HUES48 (cell line): ENCODE measurements around the gene TRIM23.

ENCODE experiments used
- H3K27ac ChIP-seq: one replicate; pipeline ENCODE4 v1.7.0; 2013; ENCODE audit warnings: low read depth, low read length, inconsistent platforms
- H3K27me3 ChIP-seq: 2 replicates; pipeline ENCODE4 v1.6.1; 2013; ENCODE audit warnings: mild to moderate bottlenecking, low read length; ENCODE audit not compliant: control insufficient read depth, insufficient read depth
- H3K36me3 ChIP-seq: 2 replicates; pipeline ENCODE4 v1.6.1; 2013; ENCODE audit warnings: low read length; ENCODE audit not compliant: control insufficient read depth, insufficient read depth
- H3K4me1 ChIP-seq: 2 replicates; pipeline ENCODE4 v1.6.1; 2013; ENCODE audit warnings: mild to moderate bottlenecking, low read length; ENCODE audit not compliant: control insufficient read depth, insufficient read depth
- H3K4me3 ChIP-seq: 2 replicates; pipeline ENCODE4 v1.5.1; 2013; ENCODE audit warnings: mild to moderate bottlenecking, low read depth, low read length
- H3K9ac ChIP-seq: 2 replicates; pipeline ENCODE4 v1.6.1; 2013; ENCODE audit warnings: mild to moderate bottlenecking, low read depth, low read length, moderate library complexity
- H3K9me3 ChIP-seq: 2 replicates; pipeline ENCODE4 v1.6.1; 2013; ENCODE audit warnings: low read length; ENCODE audit not compliant: control insufficient read depth, insufficient read depth

TRIM23 gene

DNA sequence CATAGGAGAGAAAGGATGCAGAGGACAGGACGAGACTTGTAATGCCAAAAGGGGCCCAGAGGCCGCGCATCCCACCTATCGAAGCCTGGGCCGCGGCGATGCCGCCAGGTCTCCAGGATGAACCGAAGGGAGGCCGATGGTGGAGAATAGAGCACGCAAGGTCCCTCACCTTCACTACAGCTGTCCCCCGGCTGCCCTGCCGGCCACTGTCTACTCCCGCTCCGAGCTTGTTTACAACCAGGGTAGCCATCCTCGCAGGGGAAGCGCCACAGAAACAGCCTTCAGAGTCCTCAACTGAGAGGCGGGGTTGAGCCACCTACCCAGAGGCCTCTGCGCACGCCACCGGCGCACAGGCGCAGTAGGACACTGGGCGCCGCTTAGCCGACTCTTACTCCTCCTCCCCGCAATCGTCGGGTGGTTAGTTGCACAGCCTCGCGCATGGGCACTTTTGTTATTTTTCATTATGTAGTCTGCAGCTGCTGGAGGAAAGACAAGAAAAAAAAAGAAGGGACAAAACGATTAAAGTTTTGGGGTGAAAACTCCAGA is at the start of gene TRIM23:
TRIM23 (minus strand) TSS at position 309 of the 546 bp plus-strand sequence; CDS start at position 250, 59 bp downstream.
- Histone ChIP-seq H3K36me3 (no peaks in the 10 kb centered on the region; the same call in 1 of the 2 replicates), H3K9me3 (no peaks in the 10 kb centered on the region), H3K9ac (peak within 1 kb of the TSS; percentile 83), H3K27me3 (no peaks in the 10 kb centered on the region), H3K4me3 (peak within 1 kb of the TSS; percentile 100), H3K27ac (peak within 1 kb of the TSS; percentile 90), H3K4me1 (peaks cover 8% of the 10 kb centered on the region; the same call in 1 of the 2 replicates)

DNA sequence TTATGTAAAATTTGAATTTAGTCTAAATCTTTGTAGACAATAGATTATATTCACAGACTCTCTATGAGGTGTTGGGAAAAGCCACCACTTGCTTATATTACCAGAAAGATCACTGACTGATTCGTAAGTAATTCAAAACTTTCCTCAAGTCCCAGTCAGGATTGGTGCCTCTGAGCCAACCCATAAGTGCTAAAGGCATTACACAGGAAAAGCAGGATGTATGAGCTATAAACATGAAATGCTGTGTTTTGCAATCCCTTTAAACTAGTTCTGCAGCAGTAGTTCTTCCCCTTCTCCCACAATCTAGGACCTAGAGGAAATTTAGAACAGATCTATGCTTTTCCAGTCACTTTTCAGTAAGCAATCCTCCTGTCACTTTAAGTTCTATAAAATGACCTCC is 48.7 kb upstream of the TRIM23 start:
- no peaks in the 10 kb centered on the region for H3K27me3 ChIP-seq
- H3K27ac ChIP-seq, result no peak overlapping the region
- peaks cover 50% of the 10 kb centered on the region for H3K36me3 ChIP-seq
- H3K4me3 ChIP-seq, result no peak overlapping the region
- H3K9ac ChIP-seq, result no peak overlapping the region
- H3K9me3 ChIP-seq, result no peaks in the 10 kb centered on the region
- H3K4me1 ChIP-seq, result no peaks in the 10 kb centered on the region

DNA sequence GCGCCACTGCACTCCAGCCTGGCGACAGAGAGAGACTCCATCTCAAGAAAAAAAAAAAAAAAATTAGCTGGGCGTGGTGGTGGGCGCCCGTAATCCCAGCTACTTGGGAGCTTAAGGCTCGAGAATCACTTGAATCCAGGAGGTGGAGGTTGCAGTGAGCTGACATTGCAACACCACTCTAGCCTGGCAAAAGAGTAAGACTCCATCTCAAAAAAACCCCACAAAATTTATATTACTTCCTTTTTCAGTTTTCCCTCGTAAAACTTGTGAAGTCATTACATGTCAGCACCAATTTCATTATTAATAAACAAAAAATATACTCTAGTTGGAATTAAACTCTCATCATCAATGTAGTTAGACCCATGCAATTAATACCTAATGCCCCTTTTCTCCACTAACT is 44.6 kb upstream of the TRIM23 start:
- H3K27ac ChIP-seq, result no peak overlapping the region
- no peaks in the 10 kb centered on the region for H3K9me3 ChIP-seq
- H3K9ac ChIP-seq, result no peak overlapping the region
- no peaks in the 10 kb centered on the region for H3K4me1 ChIP-seq
- H3K4me3 ChIP-seq, result no peak overlapping the region
- H3K36me3 ChIP-seq, result peaks cover 58% of the 10 kb centered on the region
- no peaks in the 10 kb centered on the region for H3K27me3 ChIP-seq

DNA sequence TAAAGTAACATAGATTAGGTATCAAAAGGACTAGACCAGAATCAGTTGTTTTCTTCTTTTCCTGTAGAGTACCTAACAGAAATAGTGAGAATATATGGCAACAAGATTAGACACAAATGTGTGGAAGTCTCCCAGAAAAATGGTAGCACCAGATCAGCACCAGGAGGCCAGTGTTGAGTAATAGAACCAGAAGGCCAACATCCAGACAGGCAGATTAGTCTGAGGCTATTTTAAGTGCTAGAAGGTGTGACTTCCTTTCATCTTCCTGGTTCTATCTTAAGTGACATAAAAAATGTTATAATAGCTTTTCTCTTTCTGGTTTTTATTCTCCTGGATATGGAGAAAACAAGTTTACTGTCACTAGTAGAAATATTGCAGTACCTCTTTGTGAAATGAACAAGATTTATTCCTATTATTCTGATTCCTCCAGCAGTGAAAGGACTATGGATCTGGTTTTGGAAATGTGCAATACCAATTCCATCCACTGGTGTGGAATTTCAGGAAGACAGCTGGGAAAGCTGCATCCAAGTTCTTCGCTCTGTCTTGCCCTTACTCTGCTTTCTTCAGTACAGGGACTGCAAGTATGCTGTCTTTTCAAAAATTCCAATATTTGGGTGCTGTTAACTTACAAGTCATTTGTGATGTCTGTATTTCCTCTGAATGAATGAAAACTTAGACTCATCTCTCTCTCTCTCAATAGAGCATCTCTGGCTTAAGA is 39.8 kb upstream of the TRIM23 start:
- Histone ChIP-seq H3K4me3 (no peak overlapping the region), H3K4me1 (no peaks in the 10 kb centered on the region), H3K27me3 (no peaks in the 10 kb centered on the region), H3K36me3 (peaks cover 53% of the 10 kb centered on the region), H3K9ac (no peak overlapping the region), H3K27ac (peak overlapping the region; percentile 44), H3K9me3 (no peaks in the 10 kb centered on the region)

DNA sequence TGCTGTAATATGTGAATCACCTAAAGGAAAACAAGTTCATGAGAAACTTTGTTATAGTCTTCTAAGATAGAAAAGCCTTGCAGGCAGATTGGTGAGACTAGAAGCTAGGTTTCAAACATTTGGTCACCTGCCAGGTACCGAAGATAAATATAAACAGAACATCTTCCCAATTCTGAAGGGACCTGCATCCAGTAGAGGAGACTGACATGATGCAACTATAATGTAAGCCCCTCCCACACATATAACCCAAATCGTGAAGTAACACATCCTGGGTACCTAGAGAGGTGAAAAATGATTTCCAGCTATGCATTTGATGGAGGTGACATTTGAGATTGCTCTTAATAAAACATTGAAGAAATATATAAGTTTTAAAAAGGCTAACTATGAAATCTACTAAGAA is 30.6 kb upstream of the TRIM23 start:
- H3K36me3 ChIP-seq, result peaks cover 20% of the 10 kb centered on the region
- no peak overlapping the region for H3K9ac ChIP-seq
- no peaks in the 10 kb centered on the region for H3K27me3 ChIP-seq
- no peaks in the 10 kb centered on the region for H3K9me3 ChIP-seq
- no peak overlapping the region for H3K27ac ChIP-seq
- no peaks in the 10 kb centered on the region for H3K4me1 ChIP-seq
- H3K4me3 ChIP-seq, result no peak overlapping the region

DNA sequence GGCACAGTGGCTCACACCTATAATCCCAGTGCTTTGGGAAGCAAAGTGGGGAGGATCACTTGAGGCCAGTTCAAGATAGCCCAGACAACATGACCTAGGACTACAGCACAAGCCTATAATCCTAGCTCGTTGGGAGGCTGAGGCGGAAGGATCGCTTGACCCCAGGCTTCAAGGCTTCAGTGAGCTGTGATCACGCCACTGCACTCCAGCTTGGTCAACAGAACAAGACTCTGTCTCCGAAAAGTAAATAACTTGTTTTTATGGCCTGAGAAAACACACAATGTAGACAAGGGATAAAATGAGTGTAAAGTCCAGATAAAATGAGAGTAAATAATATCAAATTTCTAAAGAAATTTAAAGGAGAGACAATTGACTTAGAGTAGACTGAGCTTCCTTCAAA is 27.0 kb upstream of the TRIM23 start:
- Histone ChIP-seq H3K36me3 (peaks cover 19% of the 10 kb centered on the region), H3K4me1 (peaks cover 16% of the 10 kb centered on the region), H3K27me3 (no peaks in the 10 kb centered on the region), H3K9me3 (no peaks in the 10 kb centered on the region), H3K27ac (no peak overlapping the region), H3K4me3 (no peak overlapping the region), H3K9ac (no peak overlapping the region)

DNA sequence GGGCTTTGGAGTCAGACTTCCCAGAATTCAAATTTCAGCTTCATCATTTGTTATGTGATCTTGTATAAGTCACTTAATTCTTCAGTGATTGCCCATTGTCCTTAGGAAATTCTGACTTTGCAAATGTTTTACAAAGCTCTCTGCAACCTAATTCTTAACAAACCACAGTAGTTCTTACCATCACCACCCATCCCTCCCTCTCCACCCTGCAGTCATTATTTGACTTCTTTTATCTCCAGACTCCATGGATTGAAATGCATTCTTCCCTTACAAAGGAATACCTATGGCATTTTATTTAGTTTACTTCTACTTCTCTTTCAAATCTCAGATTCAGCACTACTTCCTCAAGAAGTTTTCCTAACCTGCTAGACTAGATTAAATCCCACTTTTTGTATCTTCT is 23.8 kb upstream of the TRIM23 start:
- peak overlapping the region; percentile 78 for H3K27ac ChIP-seq
- H3K27me3 ChIP-seq, result no peaks in the 10 kb centered on the region
- H3K9me3 ChIP-seq, result no peaks in the 10 kb centered on the region
- 0 out of 2 replicates have a peak overlapping the region, but pooled peaks have one; percentile 5 for H3K9ac ChIP-seq
- H3K4me3 ChIP-seq, result peak overlapping the region; percentile 34; the same call in 1 of the 2 replicates
- peaks cover 16% of the 10 kb centered on the region for H3K4me1 ChIP-seq
- H3K36me3 ChIP-seq, result peaks cover 16% of the 10 kb centered on the region

DNA sequence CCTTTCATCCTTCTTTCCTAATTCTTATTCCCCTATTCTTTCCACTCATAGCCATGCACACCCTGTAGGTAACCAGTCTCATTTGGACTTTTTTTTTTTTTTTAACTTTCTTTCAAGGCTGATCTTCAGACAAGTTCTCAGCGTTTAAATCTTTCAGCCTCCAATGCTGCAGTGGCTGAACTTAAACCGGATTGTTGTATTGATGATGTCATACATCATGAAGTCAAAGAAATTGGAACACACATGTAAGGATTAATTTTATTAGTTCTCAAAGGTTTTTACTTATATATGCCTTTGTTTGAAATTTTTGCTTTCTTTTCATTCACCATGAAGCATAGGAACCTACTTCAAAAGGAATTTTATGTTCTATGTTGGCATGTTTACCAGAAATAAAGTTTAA is 22.8 kb upstream of the TRIM23 start:
- H3K4me3 ChIP-seq, result no peak overlapping the region
- H3K27me3 ChIP-seq, result no peaks in the 10 kb centered on the region
- H3K9ac ChIP-seq, result no peak overlapping the region
- peaks cover 11% of the 10 kb centered on the region; the same call in 1 of the 2 replicates for H3K36me3 ChIP-seq
- peaks cover 16% of the 10 kb centered on the region for H3K4me1 ChIP-seq
- no peaks in the 10 kb centered on the region for H3K9me3 ChIP-seq
- H3K27ac ChIP-seq, result no peak overlapping the region

DNA sequence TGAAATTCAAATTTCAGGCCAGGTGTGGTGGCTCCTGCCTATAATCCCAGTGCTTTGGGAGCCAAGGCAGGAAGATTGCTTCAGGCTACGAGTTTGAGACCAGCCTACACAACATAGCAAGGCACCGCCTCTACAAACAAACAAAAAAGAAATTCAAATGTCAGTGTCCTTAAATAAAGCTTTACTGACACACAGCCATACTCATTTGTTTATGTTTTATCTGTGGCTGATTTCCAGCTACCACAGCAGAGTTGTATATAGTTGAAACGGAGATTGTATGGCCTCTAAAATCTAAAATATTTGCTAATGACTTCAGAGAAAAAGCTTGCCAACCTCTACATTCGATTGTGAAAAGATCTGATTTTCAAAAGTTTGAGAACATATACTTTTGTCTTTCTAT is 16.1 kb upstream of the TRIM23 start:
- Histone ChIP-seq H3K4me1 (no peaks in the 10 kb centered on the region), H3K27me3 (no peaks in the 10 kb centered on the region), H3K36me3 (peaks cover 42% of the 10 kb centered on the region), H3K9me3 (no peaks in the 10 kb centered on the region), H3K27ac (no peak overlapping the region), H3K4me3 (no peak overlapping the region), H3K9ac (no peak overlapping the region)

DNA sequence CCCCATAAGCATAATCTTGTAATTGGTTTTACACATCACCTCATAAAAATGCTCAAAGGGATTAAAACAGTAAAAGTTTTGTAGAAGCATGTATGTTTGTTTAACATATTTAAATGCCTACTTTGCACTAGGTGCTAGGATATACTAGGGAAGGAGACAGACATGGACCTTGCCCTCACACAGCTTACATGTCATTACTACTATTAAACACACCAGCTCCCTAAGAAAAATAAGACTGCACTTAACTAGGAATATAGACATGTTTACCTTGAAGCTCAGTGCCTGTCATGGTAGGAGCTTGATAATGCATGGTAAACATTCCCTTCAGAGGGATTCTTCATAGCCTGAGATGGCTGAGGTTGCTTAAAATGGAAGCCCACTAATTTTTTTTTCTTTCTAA is 6.8 kb upstream of the TRIM23 start:
- H3K4me1 ChIP-seq, result 0 out of 2 replicates have a peak, but pooled peaks cover under 1% of the 10 kb centered on the region
- H3K9ac ChIP-seq, result no peak overlapping the region
- H3K27me3 ChIP-seq, result no peaks in the 10 kb centered on the region
- no peak overlapping the region for H3K27ac ChIP-seq
- H3K4me3 ChIP-seq, result no peak overlapping the region
- no peaks in the 10 kb centered on the region for H3K9me3 ChIP-seq
- H3K36me3 ChIP-seq, result peaks cover 13% of the 10 kb centered on the region

DNA sequence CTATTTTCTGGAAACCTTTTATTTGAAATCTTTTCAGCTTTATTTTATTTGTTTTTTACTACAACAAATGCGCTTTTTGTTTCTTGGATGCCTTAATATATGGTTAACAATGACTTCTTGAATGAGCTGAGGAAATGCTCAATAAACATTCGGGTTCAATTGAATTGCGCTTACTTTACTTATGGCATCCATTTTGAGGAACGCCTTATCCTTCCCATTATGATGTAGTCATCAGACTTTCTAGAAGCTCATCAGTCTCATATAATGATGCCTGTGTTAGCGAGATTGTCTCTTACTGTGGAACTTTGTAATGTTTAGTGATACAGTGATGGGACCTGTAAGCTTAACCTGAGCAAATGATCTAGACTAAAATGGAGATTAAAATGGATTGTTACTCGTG is 1.6 kb upstream of the TRIM23 start:
- Histone ChIP-seq H3K4me3 (peak overlapping the region; percentile 100), H3K36me3 (peaks cover 6% of the 10 kb centered on the region), H3K4me1 (peaks cover 8% of the 10 kb centered on the region; the same call in 1 of the 2 replicates), H3K27ac (no peak overlapping the region), H3K9me3 (no peaks in the 10 kb centered on the region), H3K27me3 (no peaks in the 10 kb centered on the region), H3K9ac (peak overlapping the region; percentile 78)
